K562 (cell line): ENCODE data around the gene TPD52L1.

Source experiments
- BACH1 ChIP-seq: fragments of 200-800 bp; sonication (Bioruptor generic); IDR thresholded peaks from 2 replicates; pipeline ENCODE4 v1.6.1; 2016; ENCODE audit warnings: missing genetic modification characterization, missing compliant biosample characterization
- JUNB ChIP-seq: fragments of 450-650 bp; formaldehyde crosslinking; conservative IDR thresholded peaks from 2 replicates; pipeline ENCODE4 v1.4.0; 2020; ENCODE audit warnings: mild to moderate bottlenecking
- MCM5 ChIP-seq: fragments of 450-650 bp; IDR thresholded peaks from 2 replicates; pipeline ENCODE4 v1.6.1; 2016; ENCODE audit warnings: low read depth
- NR2C2 ChIP-seq, 2 experiments: fragments of 200-800 bp in 1 of 2; sonication (Bioruptor generic) in 1 of 2; sonication (generic) in 1 of 2; formaldehyde crosslinking in 1 of 2; IDR thresholded peaks; 2 replicates each; pipeline versions ENCODE4 v1.6.1 to v1.8.0; 2016 to 2022; ENCODE audit warnings: mild to moderate bottlenecking in 1 of 2, missing compliant biosample characterization in 1 of 2, missing genetic modification characterization in 1 of 2, missing genetic modification reagents in 1 of 2
- NR3C1 ChIP-seq: sonication (generic); formaldehyde crosslinking; IDR thresholded peaks from 2 replicates; pipeline ENCODE4 v1.8.1; 2022; ENCODE audit warnings: missing genetic modification reagents
- SMARCA5 ChIP-seq: fragments of 450-650 bp; IDR thresholded peaks from 2 replicates; pipeline ENCODE4 v1.6.1; 2016
- TAF1 ChIP-seq: IDR thresholded peaks from 2 replicates; pipeline ENCODE4 v1.6.1; 2011; ENCODE audit warnings: mild to moderate bottlenecking, low read length, moderate library complexity; ENCODE audit not compliant: insufficient read depth, control insufficient read depth, severe bottlenecking; ENCODE audit errors: extremely low read depth
- YY1 ChIP-seq, 3 experiments: IDR thresholded peaks; 2 replicates each; pipeline ENCODE4 v1.6.1; 2011; ENCODE audit warnings: low read length in 2 of 3, mild to moderate bottlenecking in 2 of 3, moderate library complexity in 2 of 3, borderline replicate concordance in 1 of 3, control low read depth in 1 of 3, low read depth in 1 of 3; ENCODE audit not compliant: insufficient read depth in 3 of 3, insufficient replicate concordance in 2 of 3, control insufficient read depth in 1 of 3, insufficient read length in 1 of 3; ENCODE audit errors: extremely low read depth in 1 of 3
- ZNF124 ChIP-seq: sonication (generic); formaldehyde crosslinking; IDR thresholded peaks from 2 replicates; pipeline ENCODE4 v1.8.1; 2022; ENCODE audit warnings: missing genetic modification reagents
- ZNF140 ChIP-seq: fragments of 250-450 bp; sonication (Bioruptor Pico); IDR thresholded peaks from 2 replicates; pipeline ENCODE4 v1.8.0; 2021; ENCODE audit warnings: moderate library complexity, mild to moderate bottlenecking, inconsistent platforms
- TF ChIP-seq, protein P1 (sequence below): sonication (generic); formaldehyde crosslinking; IDR thresholded peaks from 2 replicates; pipeline ENCODE4 v1.8.0; 2022; ENCODE audit warnings: mild to moderate bottlenecking, missing genetic modification reagents, borderline replicate concordance

DNA sequence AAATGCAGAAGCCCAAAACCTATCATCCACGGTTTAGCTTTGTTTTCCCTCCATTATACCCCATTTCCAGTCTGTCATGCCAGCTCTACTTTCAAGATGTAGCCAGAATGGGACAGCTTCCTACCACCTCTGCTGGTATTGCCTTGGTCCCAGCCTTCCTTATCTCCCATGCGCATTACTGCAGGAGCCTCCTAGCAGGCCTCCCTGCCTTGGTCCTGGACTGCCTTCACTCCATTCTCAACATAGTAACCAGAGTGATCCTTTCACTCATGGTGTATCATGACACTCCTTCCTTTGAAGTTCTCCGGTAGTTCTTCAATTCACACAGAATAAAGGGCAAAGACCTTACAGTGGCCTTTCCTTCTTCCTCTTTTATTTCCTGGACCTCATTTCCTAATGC lies 15.9 kb downstream of the TPD52L1 start:
- TF ChIP-seq, protein P1, sequence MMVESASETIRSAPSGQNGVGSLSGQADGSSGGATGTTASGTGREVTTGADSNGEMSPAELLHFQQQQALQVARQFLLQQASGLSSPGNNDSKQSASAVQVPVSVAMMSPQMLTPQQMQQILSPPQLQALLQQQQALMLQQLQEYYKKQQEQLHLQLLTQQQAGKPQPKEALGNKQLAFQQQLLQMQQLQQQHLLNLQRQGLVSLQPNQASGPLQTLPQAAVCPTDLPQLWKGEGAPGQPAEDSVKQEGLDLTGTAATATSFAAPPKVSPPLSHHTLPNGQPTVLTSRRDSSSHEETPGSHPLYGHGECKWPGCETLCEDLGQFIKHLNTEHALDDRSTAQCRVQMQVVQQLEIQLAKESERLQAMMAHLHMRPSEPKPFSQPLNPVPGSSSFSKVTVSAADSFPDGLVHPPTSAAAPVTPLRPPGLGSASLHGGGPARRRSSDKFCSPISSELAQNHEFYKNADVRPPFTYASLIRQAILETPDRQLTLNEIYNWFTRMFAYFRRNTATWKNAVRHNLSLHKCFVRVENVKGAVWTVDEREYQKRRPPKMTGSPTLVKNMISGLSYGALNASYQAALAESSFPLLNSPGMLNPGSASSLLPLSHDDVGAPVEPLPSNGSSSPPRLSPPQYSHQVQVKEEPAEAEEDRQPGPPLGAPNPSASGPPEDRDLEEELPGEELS = no peak
- TF ChIP-seq NR3C1 (no peak), JUNB (CRISPR knock-in tag) (no peak), NR2C2 (CRISPR knock-in tag; IDR thresholded peaks at IDR 0.05) (no peak), NR2C2 (tag; IDR thresholded peaks at IDR 0.05) (no peak), TAF1 (no peak), ZNF124 (no peak), YY1 (IDR thresholded peaks at IDR 0.05; ENCODE audit: borderline replicate concordance in 1 of 3, control insufficient read depth in 1 of 3, extremely low read depth in 1 of 3, insufficient read depth in 3 of 3, insufficient read length in 1 of 3, insufficient replicate concordance in 2 of 3, low read depth in 1 of 3, low read length in 2 of 3) (no peak), BACH1 (tag) (no peak), ZNF140 (CRISPR knock-in tag) (no peak), MCM5 (no peak), SMARCA5 (no peak)
